H9 (cell line): ENCODE measurements around the gene TOMM5. TPM values are rescaled to one million over a fixed set of nuclear protein-coding genes. Genes with fewer than 3 reads are reported as not detected.

Experiments
- DNase-seq: peaks from one replicate; pipeline ENCODE4 v3.0.0-alpha.2; 2017
- H2AFZ ChIP-seq: one replicate; pipeline ENCODE4 v1.6.1; 2013; ENCODE audit warnings: mild to moderate bottlenecking, low read length, control low read depth, moderate library complexity
- H2AK5ac ChIP-seq: 2 replicates; pipeline ENCODE4 v1.6.1; 2013; ENCODE audit warnings: low read length, control low read depth, mixed read lengths; ENCODE audit not compliant: insufficient read length
- H2BK120ac ChIP-seq: one replicate; pipeline ENCODE4 v1.6.1; 2013; ENCODE audit warnings: low read depth, mild to moderate bottlenecking, low read length, control low read depth, inconsistent platforms; ENCODE audit not compliant: poor library complexity, severe bottlenecking
- H2BK12ac ChIP-seq: 2 replicates; pipeline ENCODE4 v1.6.1; 2013; ENCODE audit warnings: low read length, control low read depth, mixed read lengths, low read depth; ENCODE audit not compliant: insufficient read length
- H2BK15ac ChIP-seq: 2 replicates; pipeline ENCODE4 v1.6.1; 2013; ENCODE audit warnings: low read depth, low read length, control low read depth
- H2BK20ac ChIP-seq: one replicate; pipeline ENCODE4 v1.6.1; 2013; ENCODE audit warnings: low read depth, mild to moderate bottlenecking, low read length, control low read depth, inconsistent platforms; ENCODE audit not compliant: poor library complexity, severe bottlenecking
- H2BK5ac ChIP-seq: 2 replicates; pipeline ENCODE4 v1.6.1; 2013; ENCODE audit warnings: low read length, control low read depth, mixed read lengths; ENCODE audit not compliant: insufficient read length
- H3K14ac ChIP-seq: 2 replicates; pipeline ENCODE4 v1.6.1; 2013; ENCODE audit warnings: low read length, control low read depth; ENCODE audit not compliant: insufficient read depth
- H3K18ac ChIP-seq: 2 replicates; pipeline ENCODE4 v1.6.1; 2013; ENCODE audit warnings: low read depth, mild to moderate bottlenecking, mixed read lengths, low read length, control low read depth; ENCODE audit not compliant: insufficient read length
- H3K23ac ChIP-seq: 2 replicates; pipeline ENCODE4 v1.6.1; 2013; ENCODE audit warnings: low read length, control low read depth, mixed read lengths, low read depth; ENCODE audit not compliant: insufficient read length
- H3K23me2 ChIP-seq: 2 replicates; pipeline ENCODE4 v1.6.1; 2013; ENCODE audit warnings: low read depth, mild to moderate bottlenecking, mixed read lengths, low read length, control low read depth; ENCODE audit not compliant: insufficient read length, poor library complexity, severe bottlenecking
- H3K27ac ChIP-seq: 2 replicates; pipeline ENCODE4 v1.5.1; 2013; ENCODE audit warnings: low read length, control low read depth, mixed read lengths, low read depth; ENCODE audit not compliant: insufficient read length
- H3K27me3 ChIP-seq: 2 replicates; pipeline ENCODE4 v1.6.1; 2013; ENCODE audit warnings: low read length, control low read depth, inconsistent platforms; ENCODE audit not compliant: insufficient read depth
- H3K4ac ChIP-seq: 2 replicates; pipeline ENCODE4 v1.6.1; 2013; ENCODE audit warnings: low read depth, mild to moderate bottlenecking, control low read depth, inconsistent platforms, low read length, moderate library complexity
- H3K4me1 ChIP-seq: 2 replicates; pipeline ENCODE4 v1.6.1; 2013; ENCODE audit warnings: low read length, control low read depth, inconsistent platforms; ENCODE audit not compliant: insufficient read depth
- H3K4me2 ChIP-seq: 2 replicates; pipeline ENCODE4 v1.6.1; 2013; ENCODE audit warnings: low read length, control low read depth, mixed read lengths; ENCODE audit not compliant: insufficient read length, insufficient read depth
- H3K56ac ChIP-seq: 2 replicates; pipeline ENCODE4 v1.6.1; 2013; ENCODE audit warnings: low read depth, mild to moderate bottlenecking, mixed read lengths, low read length, control low read depth; ENCODE audit not compliant: insufficient read length
- H3K79me1 ChIP-seq: 2 replicates; pipeline ENCODE4 v1.6.1; 2013; ENCODE audit warnings: low read depth, mild to moderate bottlenecking, moderate library complexity, low read length, control low read depth, inconsistent platforms; ENCODE audit not compliant: insufficient read depth, poor library complexity, severe bottlenecking
- H3K79me2 ChIP-seq: 2 replicates; pipeline ENCODE4 v1.6.1; 2013; ENCODE audit warnings: low read length, control low read depth, inconsistent platforms; ENCODE audit not compliant: insufficient read depth
- H3K9ac ChIP-seq: 2 replicates; pipeline ENCODE4 v1.6.1; 2013; ENCODE audit warnings: low read length, control low read depth, mixed read lengths; ENCODE audit not compliant: insufficient read length; ENCODE audit errors: extremely low read depth
- H3K9me3 ChIP-seq: one replicate; pipeline ENCODE4 v1.6.1; 2013; ENCODE audit warnings: low read depth, low read length, inconsistent platforms; ENCODE audit not compliant: control insufficient read depth
- H3T11ph ChIP-seq: one replicate; pipeline ENCODE4 v1.6.1; 2013; ENCODE audit warnings: mild to moderate bottlenecking, low read length, control low read depth, inconsistent platforms
- H4K20me1 ChIP-seq: one replicate; pipeline ENCODE4 v1.6.1; 2013; ENCODE audit not compliant: control insufficient read depth, insufficient read length, insufficient read depth
- H4K5ac ChIP-seq: 2 replicates; pipeline ENCODE4 v1.6.1; 2013; ENCODE audit warnings: low read depth, mild to moderate bottlenecking, mixed read lengths, low read length, control low read depth; ENCODE audit not compliant: insufficient read length
- H4K8ac ChIP-seq: replicated peaks from 2 replicates; pipeline ENCODE4 v1.6.1; 2013; ENCODE audit warnings: low read length, control low read depth, mixed read lengths, low read depth; ENCODE audit not compliant: insufficient read length
- H4K91ac ChIP-seq: 2 replicates; pipeline ENCODE4 v1.6.1; 2013; ENCODE audit warnings: low read depth, mild to moderate bottlenecking, moderate library complexity, mixed read lengths, low read length, control low read depth; ENCODE audit not compliant: insufficient read length
- H3K27ac Mint-ChIP-seq, 3 experiments: 2 replicates in 2 of 3; 3 replicates in 1 of 3; pipeline ENCODE4 v1.8.0; 2020 to 2021; ENCODE audit warnings: mixed read lengths in 3 of 3, mild to moderate bottlenecking in 1 of 3, moderate library complexity in 1 of 3
- H3K27me3 Mint-ChIP-seq: 2 replicates; pipeline ENCODE4 v1.8.0; 2021; ENCODE audit warnings: low read depth, mild to moderate bottlenecking, moderate library complexity, mixed read lengths
- H3K36me3 Mint-ChIP-seq, 3 experiments: 2 replicates in 2 of 3; 3 replicates in 1 of 3; pipeline ENCODE4 v1.8.0; 2020 to 2021; ENCODE audit warnings: low read depth in 3 of 3, mixed read lengths in 3 of 3; ENCODE audit not compliant: insufficient read depth in 1 of 3
- H3K4me1 Mint-ChIP-seq, 2 experiments: 2 replicates each; pipeline ENCODE4 v1.8.0; 2020; ENCODE audit warnings: mixed read lengths in 2 of 2
- H3K4me3 Mint-ChIP-seq, 2 experiments: 2 replicates in 1 of 2; 3 replicates in 1 of 2; pipeline ENCODE4 v1.8.0; 2020 to 2021; ENCODE audit warnings: mild to moderate bottlenecking in 2 of 2, mixed read lengths in 2 of 2, moderate library complexity in 1 of 2
- H3K9me3 Mint-ChIP-seq, 2 experiments: 2 replicates in 1 of 2; 3 replicates in 1 of 2; pipeline ENCODE4 v1.8.0; 2020; ENCODE audit warnings: mild to moderate bottlenecking in 2 of 2, mixed read lengths in 2 of 2, moderate library complexity in 1 of 2
- CTCF ChIP-seq: fragments of 200-600 bp; sonication (generic); conservative IDR thresholded peaks from 3 replicates; pipeline ENCODE4 v1.8.0; 2021; ENCODE audit warnings: antibody characterized with exemption, mild to moderate bottlenecking
- WGBS: extraction: QIAGEN DNeasy Blood & Tissue Kit; methylation state at CpG from one replicate; pipeline ENCODE4 v1.1.7; 2013; ENCODE audit warnings: missing lambda C conversion rate, low lambda C conversion rate, mixed read lengths; ENCODE audit not compliant: insufficient read length; ENCODE audit errors: extremely low coverage; 5-methylcytosine and 5-hydroxymethylcytosine counted together
- total RNA-seq: library from RNA; stranded (reverse); gene quantifications from 2 replicates; pipeline ENCODE4 v1.2.1, GENCODE V29; 2021

The TOMM5 gene
- total RNA-seq, 1 experiment from 2014 or later: 124 TPM

DNA sequence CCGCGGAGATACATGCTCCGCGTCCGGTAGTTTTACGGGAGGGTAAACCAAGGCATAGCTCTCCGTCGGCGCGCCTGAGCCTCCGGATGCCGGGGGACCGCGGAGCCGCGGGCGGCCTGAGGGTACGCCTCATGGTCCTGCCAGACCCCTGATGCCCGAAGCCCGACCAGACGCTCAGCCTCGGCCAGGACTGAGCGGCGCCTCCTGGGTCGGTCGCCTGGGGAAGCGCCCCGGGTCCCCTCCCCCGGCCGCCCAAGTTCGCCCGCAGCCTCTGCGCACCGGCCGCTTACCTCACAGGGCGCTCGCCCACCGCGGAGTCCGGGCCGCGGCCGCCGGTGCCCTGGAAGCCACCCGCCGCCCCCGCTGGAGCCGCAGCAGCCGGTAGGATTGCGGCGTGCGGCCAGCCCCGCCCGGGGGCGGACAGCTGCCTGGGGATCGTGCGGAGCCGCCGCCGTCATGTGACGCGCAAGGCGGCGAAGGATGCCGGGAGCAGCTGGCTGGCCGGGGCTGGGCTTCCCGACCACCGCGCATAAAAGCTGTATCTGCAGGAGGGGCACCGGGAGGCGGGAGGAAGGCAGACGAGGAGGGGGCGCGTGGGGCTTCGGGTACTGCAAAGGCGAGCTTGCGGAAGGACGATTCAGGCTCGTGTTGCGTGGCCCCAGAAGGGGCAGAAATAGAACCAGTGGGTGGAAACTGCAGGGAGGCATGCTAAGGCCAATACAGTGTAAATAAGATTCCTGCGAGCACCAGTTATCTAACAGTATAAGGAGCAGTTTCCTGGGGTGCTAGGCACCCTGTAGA is 16.3 kb downstream of the TOMM5 start, which contains the start of gene FBXO10:
Gene FBXO10 (minus strand): TSS at position 460 of the 801 bp plus-strand sequence. CDS start 34,612 bp downstream, outside the sequence.
- H3K9me3 ChIP-seq: no peaks in the 10 kb centered on the region
- H3K27ac Mint-ChIP-seq: peak within 1 kb of the TSS; percentile 69 to 97 (median 70); a peak in 4 of 7 replicates
- H3K18ac ChIP-seq: peak within 1 kb of the TSS; percentile 84
- peaks cover 0 to 5% (median 0%) of the 10 kb centered on the region in 3 experiments; a peak in 1 of 7 replicates for H3K36me3 Mint-ChIP-seq
- no peak within 1 kb of the TSS for H2BK120ac ChIP-seq
- no peaks in the 10 kb centered on the region for H3K79me2 ChIP-seq
- peaks cover 9% of the 10 kb centered on the region for H3K23me2 ChIP-seq
- no peak within 1 kb of the TSS for H2BK5ac ChIP-seq
- peaks cover 3% of the 10 kb centered on the region for H3K79me1 ChIP-seq
- no peak within 1 kb of the TSS for H3K4ac ChIP-seq
- peaks cover 7% of the 10 kb centered on the region for H3K4me1 ChIP-seq
- H2BK12ac ChIP-seq: no peak within 1 kb of the TSS
- H2AK5ac ChIP-seq: no peak within 1 kb of the TSS
- DNase-seq: peak; percentile 88
- H3K56ac ChIP-seq: no peak within 1 kb of the TSS
- peak within 1 kb of the TSS; percentile 92 for H3K14ac ChIP-seq
- no peaks in the 10 kb centered on the region for H3K27me3 ChIP-seq
- H3K27me3 Mint-ChIP-seq: no peaks in the 10 kb centered on the region
- H3K23ac ChIP-seq: no peak within 1 kb of the TSS
- no peak within 1 kb of the TSS for H4K8ac ChIP-seq
- H4K20me1 ChIP-seq: no peaks in the 10 kb centered on the region
- H2BK15ac ChIP-seq: no peak within 1 kb of the TSS
- H2AFZ ChIP-seq: peak within 1 kb of the TSS; percentile 94
- no peaks in the 10 kb centered on the region for H3K9me3 Mint-ChIP-seq
- no peak within 1 kb of the TSS for H2BK20ac ChIP-seq
- peaks cover 39 to 41% of the 10 kb centered on the region in 2 experiments for H3K4me1 Mint-ChIP-seq
- WGBS: no CpG with 5 or more reads among the region's 81 CpGs
- H3K4me3 Mint-ChIP-seq: peak within 1 kb of the TSS; percentile 80 to 87
- H3T11ph ChIP-seq: no peak within 1 kb of the TSS
- peak within 1 kb of the TSS; percentile 63 for H3K9ac ChIP-seq
- TF ChIP-seq CTCF: no peak
- peak within 1 kb of the TSS; percentile 71 for H3K4me2 ChIP-seq
- no peak within 1 kb of the TSS for H4K5ac ChIP-seq
- H4K91ac ChIP-seq: no peak within 1 kb of the TSS
- no peak within 1 kb of the TSS for H3K27ac ChIP-seq
